HFFc6 (cell line): ENCODE results near the gene PMCH. TPM values are rescaled to one million over a fixed set of nuclear protein-coding genes. Genes with fewer than 3 reads are reported as not detected.
A peak's percentile ranks its signal among the peaks of the same experiment; 100 is the strongest.
"Not testable (repeated sequence)": the region's sequence is repeated elsewhere in the genome, so short reads cannot be mapped to it uniquely, and the experiment has no call there.

Experiments used
- DNase-seq: peaks from one replicate; pipeline ENCODE4 v3.0.0-alpha.2; 2018
- H3K27ac Mint-ChIP-seq: 2 replicates; pipeline ENCODE4 v1.8.0; 2020; ENCODE audit warnings: mild to moderate bottlenecking, mixed read lengths
- H3K27me3 Mint-ChIP-seq: 2 replicates; pipeline ENCODE4 v1.8.0; 2021; ENCODE audit warnings: mild to moderate bottlenecking, moderate library complexity, mixed read lengths; ENCODE audit not compliant: insufficient read depth
- H3K36me3 Mint-ChIP-seq: 2 replicates; pipeline ENCODE4 v1.8.0; 2021; ENCODE audit warnings: low read depth, mixed read lengths
- H3K4me1 Mint-ChIP-seq: 2 replicates; pipeline ENCODE4 v1.8.0; 2020; ENCODE audit warnings: low read depth, mixed read lengths
- H3K4me3 Mint-ChIP-seq: 2 replicates; pipeline ENCODE4 v1.8.0; 2020; ENCODE audit warnings: mild to moderate bottlenecking, moderate library complexity, mixed read lengths
- H3K9me3 Mint-ChIP-seq: 2 replicates; pipeline ENCODE4 v1.8.0; 2020; ENCODE audit warnings: mild to moderate bottlenecking, mixed read lengths
- CTCF ChIP-seq: fragments of 200-600 bp; sonication (generic); IDR thresholded peaks from 2 replicates; pipeline ENCODE4 v1.5.0; 2021; ENCODE audit warnings: antibody characterized with exemption, mild to moderate bottlenecking
- long read RNA-seq: library from polyadenylated mRNA; unstranded; transcript quantifications from one replicate; pipeline ENCODE4 v2.0.0, GENCODE V29; 2019
- total RNA-seq, 6 experiments: library from RNA; stranded (reverse); fragmentation: NEBNext Ultra II Directional; extraction: Animal tissue kit (Norgen Biotek cat#: 25700); gene quantifications; 2 replicates in 1 of 6; 3 replicates in 5 of 6; pipeline ENCODE4 v1.2.3, GENCODE V29; 2021

PMCH gene
- not detected for total RNA-seq
- long read RNA-seq, result 0 reads

- H3K36me3 Mint-ChIP-seq, result no peaks in the 10 kb centered on the region
- DNase-seq, result peak; percentile 11
- no peaks in the 10 kb centered on the region for H3K4me1 Mint-ChIP-seq
Observed at GRCh38 chr12:102197789-102198188, at the start of gene PMCH. PMCH (minus strand) TSS chr12:102197833; CDS start chr12:102197770, 63 bp downstream.

GRCh38 chr12:102240859-102241258, 43.2 kb upstream of the PMCH start:
- not testable (repeated sequence) for H3K27ac Mint-ChIP-seq, H3K9me3 Mint-ChIP-seq, H3K27me3 Mint-ChIP-seq, H3K4me3 Mint-ChIP-seq, H3K4me1 Mint-ChIP-seq, H3K36me3 Mint-ChIP-seq, DNase-seq

More at GRCh38 chr12:102197789-102198188, at the start of gene PMCH:
- no peak within 1 kb of the TSS for H3K4me3 Mint-ChIP-seq
- no peak within 1 kb of the TSS for H3K27ac Mint-ChIP-seq
- TF ChIP-seq CTCF, result no peak
- no peaks in the 10 kb centered on the region for H3K9me3 Mint-ChIP-seq
- no peaks in the 10 kb centered on the region for H3K27me3 Mint-ChIP-seq

- Mint-ChIP-seq H3K27me3 (no peaks in the 10 kb centered on the region; the same call in 1 of the 2 replicates), H3K4me1 (no peaks in the 10 kb centered on the region), H3K27ac (no peak overlapping the region), H3K4me3 (no peak overlapping the region), H3K9me3 (no peaks in the 10 kb centered on the region), H3K36me3 (no peaks in the 10 kb centered on the region)
- no peak for TF ChIP-seq CTCF
- DNase-seq, result no peak
Observed at GRCh38 chr12:102234599-102234998, 37.0 kb upstream of the PMCH start.

- Mint-ChIP-seq H3K9me3 (no peaks in the 10 kb centered on the region), H3K4me3 (no peak overlapping the region), H3K27ac (no peak overlapping the region), H3K36me3 (no peaks in the 10 kb centered on the region), H3K4me1 (no peaks in the 10 kb centered on the region), H3K27me3 (no peaks in the 10 kb centered on the region; the same call in 1 of the 2 replicates)
- TF ChIP-seq CTCF, result no peak
- DNase-seq, result peak; percentile 11
Observed at GRCh38 chr12:102232446-102232845, 34.8 kb upstream of the PMCH start.

GRCh38 chr12:102232036-102232435, 34.4 kb upstream of the PMCH start:
- TF ChIP-seq CTCF, result no peak
- Mint-ChIP-seq H3K36me3 (no peaks in the 10 kb centered on the region), H3K9me3 (no peaks in the 10 kb centered on the region), H3K27me3 (no peaks in the 10 kb centered on the region; the same call in 1 of the 2 replicates), H3K4me1 (no peaks in the 10 kb centered on the region), H3K4me3 (no peak overlapping the region), H3K27ac (no peak overlapping the region)
- no peak for DNase-seq

GRCh38 chr12:102227954-102228353, 30.3 kb upstream of the PMCH start:
- no peaks in the 10 kb centered on the region for H3K9me3 Mint-ChIP-seq
- no peak overlapping the region for H3K4me3 Mint-ChIP-seq
- TF ChIP-seq CTCF, result no peak
- H3K36me3 Mint-ChIP-seq, result no peaks in the 10 kb centered on the region
- no peaks in the 10 kb centered on the region for H3K4me1 Mint-ChIP-seq
- no peaks in the 10 kb centered on the region; the same call in 1 of the 2 replicates for H3K27me3 Mint-ChIP-seq
- H3K27ac Mint-ChIP-seq, result no peak overlapping the region
- no peak for DNase-seq
